GM18499 (cell line): ENCODE measurements around the gene COX11.

Experiments used
- ATAC-seq: cut with Tn5 transposase; IDR thresholded peaks from one replicate; pipeline ENCODE4 v1.9.1; 2021; ENCODE audit warnings: moderate number of reproducible peaks; ENCODE audit not compliant: insufficient read depth, unreplicated experiment

Gene COX11, protein sequence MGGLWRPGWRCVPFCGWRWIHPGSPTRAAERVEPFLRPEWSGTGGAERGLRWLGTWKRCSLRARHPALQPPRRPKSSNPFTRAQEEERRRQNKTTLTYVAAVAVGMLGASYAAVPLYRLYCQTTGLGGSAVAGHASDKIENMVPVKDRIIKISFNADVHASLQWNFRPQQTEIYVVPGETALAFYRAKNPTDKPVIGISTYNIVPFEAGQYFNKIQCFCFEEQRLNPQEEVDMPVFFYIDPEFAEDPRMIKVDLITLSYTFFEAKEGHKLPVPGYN

DNA sequence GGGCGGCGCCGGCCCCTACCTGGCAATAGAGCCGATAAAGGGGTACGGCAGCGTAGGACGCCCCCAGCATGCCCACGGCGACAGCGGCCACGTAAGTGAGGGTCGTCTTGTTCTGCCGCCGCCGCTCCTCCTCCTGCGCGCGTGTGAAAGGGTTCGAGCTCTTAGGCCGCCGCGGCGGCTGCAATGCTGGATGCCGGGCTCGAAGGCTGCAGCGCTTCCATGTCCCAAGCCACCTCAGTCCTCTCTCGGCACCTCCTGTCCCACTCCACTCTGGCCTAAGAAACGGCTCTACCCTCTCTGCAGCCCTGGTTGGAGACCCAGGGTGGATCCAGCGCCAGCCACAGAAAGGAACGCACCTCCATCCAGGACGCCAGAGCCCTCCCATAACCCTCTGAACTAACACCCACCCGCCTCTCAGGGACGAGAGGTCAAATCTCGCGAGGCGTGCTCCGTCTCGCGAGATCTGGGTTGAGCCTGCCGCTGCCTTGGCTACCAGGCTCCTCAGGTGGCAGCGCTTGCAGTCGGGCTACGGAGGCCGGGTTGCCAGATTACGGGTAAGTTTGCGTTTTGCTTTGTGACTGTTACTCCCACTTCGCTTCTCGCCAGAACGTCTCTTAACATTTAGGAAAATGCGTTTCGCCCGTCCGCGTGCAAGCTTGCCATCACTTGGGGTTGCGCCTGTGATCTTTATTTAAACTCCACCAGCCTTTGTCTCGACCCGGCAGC, at the start of gene COX11, which contains the start of gene STXBP4:
Gene COX11 (minus strand): TSS at position 393 of the 726 bp plus-strand sequence. CDS start 8 bp downstream, at position 385.
Gene STXBP4 (plus strand): TSS at position 504 of the 726 bp plus-strand sequence. CDS start 17,455 bp downstream, outside the sequence.
- ATAC-seq = peak; percentile 88

DNA sequence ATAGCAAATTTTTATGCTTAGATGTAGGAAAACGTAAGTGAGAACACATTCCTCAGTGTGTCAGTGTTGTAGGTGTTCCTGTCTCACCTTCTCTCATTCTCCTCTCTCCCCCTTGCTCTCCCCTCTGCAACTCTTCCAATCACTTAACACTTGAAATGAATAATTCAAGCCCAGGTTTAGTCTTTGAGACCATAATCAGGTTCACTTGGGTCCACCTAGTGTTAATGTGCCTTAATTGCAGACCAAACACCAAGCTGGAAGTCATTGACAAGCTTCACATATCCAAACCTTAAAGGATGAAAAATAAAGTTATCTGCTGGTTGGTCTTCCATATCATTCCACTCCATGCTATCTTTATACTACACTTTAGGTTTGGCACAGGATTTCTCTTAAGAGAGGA, 37.1 kb upstream of the COX11 start:
- ATAC-seq = no peak

DNA sequence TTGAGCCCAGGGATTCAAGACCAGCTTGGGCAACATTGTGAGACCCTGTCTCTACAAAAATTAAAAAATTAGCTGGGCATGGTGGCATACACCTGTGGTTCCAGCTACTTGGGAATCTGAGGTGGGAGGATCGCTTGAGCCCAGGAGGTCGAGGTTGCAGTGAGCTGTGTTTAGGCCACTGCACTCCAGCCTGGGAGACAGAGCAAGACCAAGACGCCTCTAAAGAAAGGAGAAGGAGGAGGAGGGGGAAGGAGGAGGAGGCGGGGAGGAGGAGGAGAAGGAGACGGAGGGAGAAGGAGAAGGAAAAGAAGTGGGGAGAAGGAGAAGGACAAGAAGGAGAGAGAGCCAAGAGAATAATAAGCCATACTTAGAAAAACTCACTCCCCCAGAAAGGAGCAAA, 36.0 kb upstream of the COX11 start:
- no peak for ATAC-seq

DNA sequence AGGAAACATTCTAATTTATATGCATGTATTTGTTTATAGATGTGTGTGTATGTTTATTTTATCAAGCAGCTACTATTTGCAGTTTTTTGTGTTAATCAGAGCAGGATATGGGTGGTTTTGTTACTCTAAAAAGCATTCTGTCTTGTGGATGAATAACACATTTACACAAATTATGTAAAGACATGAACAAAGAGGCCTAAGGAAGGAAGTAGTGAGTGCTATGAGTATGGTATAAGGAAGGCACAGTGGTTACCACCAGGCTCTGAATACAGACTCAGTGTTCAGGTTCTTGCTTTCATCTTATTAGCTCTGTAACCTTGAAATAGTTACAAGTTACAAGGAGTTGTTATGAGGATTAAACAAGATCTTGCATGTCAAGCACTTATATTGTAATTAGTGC, 34.0 kb upstream of the COX11 start:
- ATAC-seq = no peak

DNA sequence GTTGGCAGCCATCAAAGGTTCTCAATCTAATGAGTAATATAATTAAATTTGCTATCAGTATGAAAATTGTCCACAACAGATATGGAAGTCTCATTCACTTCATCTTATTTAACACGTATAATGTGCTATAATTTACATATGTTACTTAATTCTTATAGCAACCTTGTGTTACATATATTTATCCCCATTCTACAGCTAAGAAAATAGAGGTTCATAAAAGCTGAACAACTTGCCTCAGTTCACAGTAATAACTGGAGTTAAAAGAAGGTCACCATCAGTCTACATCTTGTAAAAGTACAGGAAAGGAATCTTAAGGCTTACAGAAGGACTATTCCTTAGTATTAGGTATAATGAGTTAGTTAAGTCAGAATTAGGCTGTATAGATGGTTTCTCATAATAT, 28.0 kb upstream of the COX11 start:
- no peak for ATAC-seq

DNA sequence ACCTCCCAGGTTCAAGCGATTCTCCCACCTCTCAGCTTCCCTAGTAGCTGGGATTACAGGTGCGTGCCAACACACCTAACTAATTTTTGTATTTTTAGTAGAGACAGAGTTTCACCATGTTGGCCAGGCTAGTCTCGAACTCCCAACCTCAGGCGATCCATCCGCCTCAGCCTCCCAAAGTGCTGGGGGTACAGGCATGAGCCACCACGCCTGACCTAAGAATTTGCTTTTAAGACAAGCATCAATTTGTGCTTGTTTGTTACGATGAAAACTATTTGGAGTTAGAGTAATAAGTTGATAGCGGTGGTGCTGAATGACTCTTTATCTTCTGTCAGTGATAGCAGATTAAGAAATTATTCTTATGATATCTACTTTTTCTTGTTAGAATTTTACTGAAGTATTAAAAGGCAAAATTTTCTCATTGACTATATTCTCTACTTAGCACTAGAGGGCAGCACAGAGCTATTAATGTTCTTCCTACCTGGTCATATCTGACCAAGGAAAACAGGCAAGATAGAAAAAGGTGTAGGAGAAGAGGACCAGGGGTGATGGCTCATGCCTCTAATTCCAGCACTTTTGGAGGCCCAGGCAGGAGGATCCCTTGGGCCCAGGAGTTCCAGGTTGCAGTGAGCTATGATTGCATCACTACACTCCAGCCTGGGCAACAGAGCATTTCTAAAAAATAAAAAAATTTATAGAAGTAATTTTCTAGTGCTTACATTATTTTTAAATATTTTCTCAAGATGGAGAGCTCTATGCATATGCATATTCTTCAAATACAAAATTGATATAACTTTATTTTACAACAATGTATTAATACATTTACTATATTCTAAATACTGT, 24.6 kb upstream of the COX11 start:
- ATAC-seq = no peak

DNA sequence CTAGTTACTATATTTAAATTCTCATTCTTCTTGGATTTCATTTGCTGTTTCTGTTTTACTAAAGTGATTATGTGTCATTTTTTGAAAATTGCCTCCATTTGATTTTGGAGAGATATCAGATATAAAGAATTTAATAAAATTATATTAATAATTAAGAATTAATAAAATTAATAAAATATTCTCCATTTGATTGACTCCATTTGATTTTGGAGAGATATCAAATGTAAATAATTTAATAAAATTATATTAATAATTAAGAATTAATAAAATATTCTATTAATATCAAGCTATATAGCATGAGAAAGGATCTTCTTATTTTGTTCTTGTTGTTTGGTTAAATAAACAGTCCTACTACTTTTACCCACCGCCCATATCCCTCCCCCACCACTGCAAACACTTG, 23.1 kb upstream of the COX11 start:
- no peak for ATAC-seq

DNA sequence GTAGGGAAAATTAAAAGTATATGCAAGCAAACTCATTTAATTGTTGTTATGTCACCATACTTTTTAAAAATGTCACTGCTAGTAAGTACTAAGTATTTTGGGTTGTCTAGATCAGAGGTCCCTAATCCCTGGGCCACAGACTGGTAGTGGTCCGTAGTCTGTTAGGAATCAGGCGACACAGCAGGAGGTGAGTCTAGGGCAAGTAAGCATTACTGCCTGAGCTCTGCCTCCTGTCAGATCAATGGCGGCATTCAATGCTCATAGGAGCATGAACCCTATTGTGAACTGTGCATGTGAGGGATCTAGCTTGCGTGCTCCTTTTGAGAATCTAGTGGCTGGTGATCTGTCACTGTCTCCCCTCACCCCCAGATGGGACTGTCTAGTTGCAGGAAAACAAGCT, 21.7 kb upstream of the COX11 start:
- no peak for ATAC-seq

DNA sequence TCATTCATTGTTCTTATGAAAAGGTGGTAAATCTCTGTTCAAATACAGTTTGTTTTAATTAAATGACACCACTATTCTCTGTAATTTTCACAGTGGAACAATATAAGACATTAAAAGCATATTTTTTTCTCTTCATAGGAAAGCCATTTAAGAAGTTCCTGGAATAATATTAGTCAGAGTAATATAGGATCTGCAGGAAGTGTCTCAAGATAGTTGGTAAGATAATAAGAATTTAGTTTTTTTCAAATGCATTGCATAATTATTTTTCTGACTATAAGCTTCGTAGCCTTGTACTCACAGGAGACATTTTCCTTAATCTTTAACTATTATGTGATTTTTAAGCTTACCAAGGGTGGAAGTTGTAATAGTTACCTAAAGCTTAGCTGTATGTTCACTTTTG, 17.0 kb upstream of the COX11 start:
- no peak for ATAC-seq

DNA sequence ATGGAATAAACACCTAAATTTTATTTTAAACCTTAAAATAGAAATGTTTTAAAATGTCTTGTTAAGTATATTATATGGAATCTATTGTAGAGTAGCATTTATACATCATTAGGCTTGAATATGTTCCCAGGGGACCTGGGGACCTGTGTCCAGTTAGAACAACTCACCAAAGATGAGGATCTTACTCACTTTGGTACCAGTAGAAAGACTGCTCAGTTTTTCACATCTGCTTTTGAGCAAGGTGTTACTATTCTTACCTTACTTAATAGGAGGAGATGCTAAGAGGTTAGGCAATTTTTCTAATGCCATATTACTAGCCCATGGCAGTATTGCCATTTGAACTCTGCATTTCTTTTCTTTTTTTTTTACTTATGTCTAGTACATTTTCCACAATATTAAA, 14.8 kb upstream of the COX11 start:
- ATAC-seq = no peak

DNA sequence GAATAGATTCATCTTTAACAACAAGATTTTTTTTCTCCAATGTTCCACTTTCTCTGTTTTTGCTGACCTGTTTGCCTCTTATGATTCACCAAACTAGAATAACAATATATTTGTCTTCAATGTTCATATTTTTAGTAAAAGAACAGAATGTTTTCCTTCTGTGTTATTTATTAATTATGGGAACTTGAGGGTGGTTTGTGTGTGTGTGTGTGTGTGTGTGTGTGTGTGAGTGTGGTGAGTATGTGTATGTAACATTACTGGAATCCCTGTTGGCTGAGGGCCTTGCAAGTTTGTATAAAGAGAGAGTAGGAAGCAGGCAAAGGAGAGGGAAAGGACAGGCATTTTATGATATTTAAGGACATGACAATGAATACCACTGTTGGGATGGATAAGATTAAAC, 13.9 kb upstream of the COX11 start:
- no peak for ATAC-seq

DNA sequence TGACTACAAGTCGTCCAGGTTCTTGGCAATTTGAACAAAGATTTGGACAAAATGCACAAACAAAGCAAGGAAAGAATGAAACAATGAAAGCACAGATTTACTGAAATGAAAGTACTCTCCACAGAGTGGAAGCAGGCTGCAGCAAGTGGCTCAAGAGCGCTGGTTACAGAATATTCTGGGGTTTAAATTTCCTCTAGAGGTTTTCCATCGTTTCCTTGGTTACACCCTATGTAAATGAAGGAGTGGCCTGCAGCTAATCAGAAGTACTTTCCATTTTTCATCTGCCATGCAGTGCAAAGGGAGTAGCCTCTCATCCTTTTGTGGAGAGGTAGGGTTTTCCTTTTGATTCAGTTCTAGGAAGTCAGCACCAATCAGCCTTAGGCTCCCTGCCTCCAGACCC, 11.9 kb upstream of the COX11 start:
- ATAC-seq = no peak

DNA sequence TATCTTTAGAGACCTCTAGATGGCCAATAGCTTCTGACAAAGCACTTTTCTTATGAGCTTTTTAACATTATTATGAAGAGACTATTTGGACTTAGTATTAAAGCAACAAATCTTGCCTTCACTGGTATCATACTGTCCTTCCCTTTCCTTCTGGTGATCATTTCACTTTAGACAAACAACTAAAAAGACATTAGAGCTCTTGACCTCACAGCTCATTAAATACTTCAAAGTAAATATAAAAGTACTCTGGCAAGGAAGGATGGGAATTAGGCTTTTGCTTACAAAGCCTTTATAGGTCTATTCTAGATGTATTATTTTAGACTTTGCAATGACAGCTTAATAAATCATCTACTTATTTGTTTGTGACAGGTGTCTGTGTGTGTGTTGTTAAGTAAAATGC, 11.2 kb upstream of the COX11 start:
- no peak for ATAC-seq

DNA sequence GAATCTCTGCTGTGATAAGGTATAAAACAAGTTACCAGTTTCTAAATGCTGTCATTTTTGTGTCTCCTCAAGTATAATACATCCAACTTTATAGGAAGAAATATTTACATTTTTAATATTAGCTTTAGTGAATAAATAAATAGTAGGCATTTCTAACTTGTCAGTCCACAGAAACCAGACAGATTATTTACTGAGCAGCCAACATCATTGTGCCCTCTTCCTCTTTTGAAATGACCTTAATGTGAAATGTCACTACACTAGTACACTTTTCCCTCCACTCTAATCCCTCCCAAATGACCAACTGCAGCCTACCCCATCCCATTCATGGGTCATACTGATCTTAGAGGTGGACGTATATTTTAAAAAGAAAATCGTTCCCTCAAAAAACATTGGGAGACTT, 9.3 kb upstream of the COX11 start:
- ATAC-seq = no peak

DNA sequence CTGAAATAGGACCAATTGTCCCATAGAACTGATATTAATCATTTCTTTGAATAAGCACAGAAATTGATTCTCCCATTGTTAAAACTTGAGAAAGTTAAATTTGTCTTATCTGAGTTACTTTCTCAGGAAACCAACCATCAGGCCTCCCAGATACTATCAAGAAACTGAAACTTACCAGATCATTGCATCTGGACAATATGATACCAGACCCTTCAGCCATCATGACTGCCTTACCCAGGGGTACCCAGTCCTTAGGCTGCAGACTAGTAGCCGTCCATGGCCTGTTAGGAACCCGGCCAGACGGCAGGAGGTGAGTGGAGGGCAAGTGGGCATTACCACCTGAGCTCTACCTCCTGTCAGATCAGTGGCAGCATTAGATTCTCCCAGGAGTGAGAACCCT, 7.9 kb upstream of the COX11 start:
- ATAC-seq = no peak

DNA sequence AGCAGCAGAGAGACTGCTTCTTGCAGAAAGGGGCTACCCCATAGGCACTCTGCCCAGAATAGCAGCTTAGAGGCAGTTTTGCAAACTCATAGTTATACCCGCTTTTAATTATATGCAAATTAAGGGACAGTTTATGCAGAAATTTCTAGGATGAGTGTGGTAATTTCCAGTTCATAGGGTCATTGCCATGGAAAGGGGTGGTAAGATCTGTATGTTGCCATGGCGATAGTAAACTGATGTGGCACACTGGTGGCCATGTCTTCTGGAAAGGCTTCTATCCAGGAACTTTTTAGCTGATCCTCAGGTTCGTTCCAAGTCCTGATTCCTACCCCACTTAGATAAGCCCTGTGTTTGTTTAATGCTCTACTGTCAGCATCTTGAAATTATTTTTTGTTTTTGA, 6.3 kb upstream of the COX11 start:
- ATAC-seq = no peak

DNA sequence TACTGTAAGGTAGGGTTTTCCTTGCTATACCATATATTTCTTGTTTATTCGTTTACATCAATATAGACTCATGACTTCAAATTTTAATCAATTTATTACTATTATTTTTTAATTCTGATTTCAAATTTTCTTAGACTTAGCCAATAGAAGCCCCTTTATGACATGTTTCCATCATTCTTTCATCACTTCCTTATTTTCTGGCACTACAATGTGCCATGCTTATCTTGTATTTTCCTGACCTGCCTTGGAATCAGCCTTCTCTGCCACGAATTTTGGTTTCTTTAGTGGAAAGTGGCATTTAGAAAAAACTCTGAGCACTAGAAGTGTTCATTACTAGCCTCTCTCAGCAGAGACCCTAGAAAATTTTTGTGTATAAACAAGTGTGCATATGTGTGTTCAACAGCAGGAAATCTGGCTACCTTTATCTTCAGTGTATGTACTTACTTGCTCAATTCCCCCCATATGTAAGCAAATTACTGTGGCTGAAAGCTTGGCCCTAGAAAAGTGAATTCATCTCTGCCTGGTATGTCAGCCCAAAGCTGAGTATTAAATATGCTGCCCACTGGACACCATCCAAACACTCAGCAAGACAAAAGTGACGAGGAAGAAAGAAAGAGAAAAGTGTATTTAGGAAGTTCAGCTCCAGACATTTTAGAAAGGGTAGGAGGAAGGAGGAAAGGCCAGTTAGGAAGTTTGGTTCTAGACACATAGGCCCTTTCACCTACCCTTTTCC, 4.1 kb upstream of the COX11 start:
- no peak for ATAC-seq

DNA sequence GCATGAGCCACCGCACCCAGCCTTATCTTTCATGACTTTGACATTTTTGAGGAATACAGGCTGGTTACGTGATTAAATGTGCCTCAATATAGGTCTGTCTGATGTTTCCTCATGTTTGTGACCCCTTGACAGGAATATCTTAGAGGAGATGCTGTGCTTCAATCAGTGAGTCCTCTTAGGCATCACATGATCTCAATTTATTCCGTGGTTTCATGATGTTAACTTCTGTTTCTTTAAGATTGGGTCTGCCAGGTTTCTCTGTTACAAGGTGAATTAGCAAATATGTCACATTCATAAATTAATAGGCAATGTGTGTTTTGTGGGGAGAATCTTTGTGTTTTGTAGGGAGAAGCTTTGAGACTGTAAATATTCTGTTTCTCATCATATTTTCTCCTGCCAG, 3.4 kb upstream of the COX11 start:
- ATAC-seq = no peak

DNA sequence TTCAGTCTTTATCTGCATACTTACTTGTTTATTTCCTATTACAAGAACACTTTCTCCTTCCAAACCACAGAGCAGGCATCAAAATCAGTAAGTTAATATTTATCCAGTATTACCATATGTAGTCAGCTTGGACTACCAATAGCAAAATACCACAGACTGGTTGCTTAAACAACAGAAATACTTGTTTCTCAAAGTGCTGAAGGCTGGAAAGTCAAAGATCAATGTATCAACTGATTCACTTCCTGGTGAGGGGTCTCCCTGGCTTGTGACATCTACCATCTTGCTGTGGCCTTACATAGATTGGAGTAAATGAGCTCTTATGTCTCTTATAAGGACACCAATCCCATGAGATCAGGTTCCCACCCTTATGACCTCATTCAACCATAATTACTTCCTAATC, 2.7 kb upstream of the COX11 start:
- no peak for ATAC-seq
